ENCODE data around the gene LYPD6B.

Gene LYPD6B

GRCh38 chr2:149040451-149040850, 2.0 kb downstream of the LYPD6B start:
- CTCF ChIA-PET = interaction anchor here (0.7 to 1.0 kb wide), 2 partner anchors 10 to 684 kb away, joined by 3 read pairs; no protein-coding TSS in a partner anchor
- no peaks in the 10 kb centered on the region for H3K36me3 Mint-ChIP-seq
- H3K27me3 Mint-ChIP-seq = peaks cover 73% of the 10 kb centered on the region
- no peak overlapping the region for H3K27ac Mint-ChIP-seq
- peaks cover 7% of the 10 kb centered on the region for H3K4me1 Mint-ChIP-seq
- no peak overlapping the region for H3K4me3 Mint-ChIP-seq
- peak; percentile 59 for DNase-seq
- no peaks in the 10 kb centered on the region for H3K9me3 Mint-ChIP-seq

DNA sequence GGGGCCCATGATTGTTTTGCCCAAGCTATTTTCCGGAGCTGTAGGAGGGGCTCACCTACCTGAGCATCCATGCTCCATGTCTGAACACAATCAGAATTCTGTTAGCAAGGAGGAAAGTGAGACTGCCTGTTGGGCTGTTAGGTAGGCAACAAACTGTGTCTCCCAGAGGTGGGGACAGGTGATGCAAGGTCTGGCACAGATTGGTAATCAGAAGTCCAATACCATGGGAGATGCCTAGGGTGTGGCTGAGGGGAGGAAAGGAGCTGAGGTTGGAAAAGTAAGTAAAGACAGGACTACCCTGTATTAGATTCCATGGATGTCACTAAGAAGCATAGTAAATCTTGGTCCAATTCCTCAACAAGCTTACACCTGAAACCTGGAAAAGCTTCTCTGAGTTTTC, 3.0 kb downstream of the LYPD6B start:
- no peak overlapping the region for H3K4me3 Mint-ChIP-seq
- H3K27ac Mint-ChIP-seq = no peak overlapping the region
- no peaks in the 10 kb centered on the region for H3K36me3 Mint-ChIP-seq
- H3K27me3 Mint-ChIP-seq = peaks cover 74% of the 10 kb centered on the region
- peaks cover 7% of the 10 kb centered on the region for H3K4me1 Mint-ChIP-seq
- peaks cover 2% of the 10 kb centered on the region for H3K9me3 Mint-ChIP-seq
- CTCF ChIA-PET = interaction anchor here (1.0 kb wide), 1 partner anchor 26 kb away, joined by 3 read pairs; no protein-coding TSS in a partner anchor
- DNase-seq = no peak

GRCh38 chr2:149042881-149043280, 4.4 kb downstream of the LYPD6B start:
- peaks cover 7% of the 10 kb centered on the region for H3K4me1 Mint-ChIP-seq
- peaks cover 65% of the 10 kb centered on the region for H3K27me3 Mint-ChIP-seq
- CTCF ChIA-PET = no interaction called here
- H3K27ac Mint-ChIP-seq = no peak overlapping the region
- no peaks in the 10 kb centered on the region for H3K36me3 Mint-ChIP-seq
- H3K9me3 Mint-ChIP-seq = peaks cover 2% of the 10 kb centered on the region
- DNase-seq = no peak
- no peak overlapping the region for H3K4me3 Mint-ChIP-seq

- no peak for DNase-seq
- H3K9me3 Mint-ChIP-seq = peaks cover 2% of the 10 kb centered on the region
- H3K27me3 Mint-ChIP-seq = peaks cover 48% of the 10 kb centered on the region
- H3K36me3 Mint-ChIP-seq = no peaks in the 10 kb centered on the region
- no peak overlapping the region for H3K27ac Mint-ChIP-seq
- H3K4me1 Mint-ChIP-seq = no peaks in the 10 kb centered on the region
- CTCF ChIA-PET = no interaction called here
- no peak overlapping the region for H3K4me3 Mint-ChIP-seq
These were observed 6.0 kb downstream of the LYPD6B start for GRCh38 chr2:149044500-149044899.

DNA sequence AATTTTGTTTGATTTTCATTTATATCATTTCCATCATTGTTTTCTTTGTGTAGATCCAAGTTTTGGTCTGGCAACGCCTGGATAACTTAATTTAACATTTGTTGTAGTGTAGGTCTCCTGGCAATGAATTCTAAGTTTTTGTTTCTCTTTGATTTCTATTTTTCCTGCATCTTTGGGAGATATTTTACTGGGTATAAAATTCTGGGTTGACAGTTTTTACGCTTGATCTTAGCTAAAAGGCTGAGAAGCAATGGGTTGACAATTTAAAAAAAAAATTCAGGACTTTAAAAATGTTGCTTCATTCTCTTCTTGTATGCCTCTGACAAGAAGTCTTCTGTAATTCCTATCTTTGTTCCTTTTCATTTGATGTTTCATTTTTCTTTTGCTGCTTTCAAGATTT, 8.6 kb downstream of the LYPD6B start:
- Mint-ChIP-seq H3K4me3 (no peak overlapping the region), H3K27me3 (peaks cover 22% of the 10 kb centered on the region), H3K27ac (no peak overlapping the region), H3K4me1 (no peaks in the 10 kb centered on the region), H3K36me3 (no peaks in the 10 kb centered on the region), H3K9me3 (peaks cover 2% of the 10 kb centered on the region)
- CTCF ChIA-PET = interaction anchor here (0.7 kb wide), 1 partner anchor 30 kb away, joined by 3 read pairs; no protein-coding TSS in a partner anchor
- no peak for DNase-seq

GRCh38 chr2:149049142-149049541, 10.6 kb downstream of the LYPD6B start:
- Mint-ChIP-seq H3K4me3 (no peak overlapping the region), H3K27me3 (peaks cover 14% of the 10 kb centered on the region), H3K27ac (no peak overlapping the region), H3K4me1 (no peaks in the 10 kb centered on the region), H3K36me3 (no peaks in the 10 kb centered on the region), H3K9me3 (peaks cover 2% of the 10 kb centered on the region)
- CTCF ChIA-PET = no interaction called here
- no peak for DNase-seq

- Mint-ChIP-seq H3K27ac (no peak overlapping the region), H3K36me3 (no peaks in the 10 kb centered on the region), H3K9me3 (peaks cover 2% of the 10 kb centered on the region), H3K4me3 (no peak overlapping the region), H3K4me1 (no peaks in the 10 kb centered on the region), H3K27me3 (peaks cover 8% of the 10 kb centered on the region)
- DNase-seq = no peak
- CTCF ChIA-PET = no interaction called here
These were observed 11.7 kb downstream of the LYPD6B start for GRCh38 chr2:149050188-149050587.

- H3K9me3 Mint-ChIP-seq = no peaks in the 10 kb centered on the region
- no peak overlapping the region for H3K4me3 Mint-ChIP-seq
- CTCF ChIA-PET = no interaction called here
- no peaks in the 10 kb centered on the region for H3K4me1 Mint-ChIP-seq
- peaks cover 19% of the 10 kb centered on the region for H3K27me3 Mint-ChIP-seq
- no peak overlapping the region for H3K27ac Mint-ChIP-seq
- no peak for DNase-seq
- no peaks in the 10 kb centered on the region for H3K36me3 Mint-ChIP-seq
These were observed 17.3 kb downstream of the LYPD6B start for GRCh38 chr2:149055751-149056150.

DNA sequence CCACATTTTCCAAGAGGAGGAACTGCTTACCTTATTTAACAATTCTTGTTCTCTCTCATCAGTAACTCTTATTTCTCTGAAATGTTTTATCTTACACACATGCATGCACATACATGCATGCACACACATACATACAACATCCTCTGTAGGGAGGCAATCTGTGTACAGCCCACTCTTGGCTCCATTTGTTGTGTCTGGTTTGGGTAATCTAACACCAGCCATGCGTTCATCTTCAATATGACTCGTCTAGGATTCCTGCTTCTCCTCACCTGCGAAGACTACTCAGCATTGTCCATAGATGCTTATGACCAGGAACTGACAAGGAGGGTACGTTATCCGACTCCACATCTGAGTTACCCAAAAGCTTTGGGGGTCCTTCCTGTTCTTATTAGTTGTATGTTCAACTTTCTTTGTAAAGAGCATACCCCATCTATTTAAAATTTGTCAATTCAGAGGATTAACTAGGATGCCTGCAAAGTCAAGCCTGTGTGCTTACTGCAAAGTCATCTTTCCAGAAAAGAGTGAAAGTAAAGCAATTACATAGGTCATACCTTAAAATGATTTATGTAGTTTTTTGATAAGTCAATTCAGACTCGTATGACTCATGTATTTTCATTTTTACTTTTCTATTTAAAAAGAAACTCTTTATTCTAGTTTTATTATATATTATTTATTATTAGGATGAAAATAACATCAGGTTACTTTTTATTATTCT, 18.2 kb downstream of the LYPD6B start:
- Mint-ChIP-seq H3K4me3 (no peak overlapping the region), H3K36me3 (no peaks in the 10 kb centered on the region), H3K9me3 (no peaks in the 10 kb centered on the region), H3K27ac (no peak overlapping the region), H3K4me1 (no peaks in the 10 kb centered on the region), H3K27me3 (peaks cover 21% of the 10 kb centered on the region)
- CTCF ChIA-PET = no interaction called here
- no peak for DNase-seq

GRCh38 chr2:149057401-149057800, 18.9 kb downstream of the LYPD6B start:
- H3K9me3 Mint-ChIP-seq = no peaks in the 10 kb centered on the region
- CTCF ChIA-PET = no interaction called here
- H3K4me1 Mint-ChIP-seq = no peaks in the 10 kb centered on the region
- H3K36me3 Mint-ChIP-seq = no peaks in the 10 kb centered on the region
- no peak overlapping the region for H3K27ac Mint-ChIP-seq
- DNase-seq = no peak
- peaks cover 21% of the 10 kb centered on the region for H3K27me3 Mint-ChIP-seq
- no peak overlapping the region for H3K4me3 Mint-ChIP-seq

GRCh38 chr2:149058936-149059335, 20.4 kb downstream of the LYPD6B start:
- DNase-seq = no peak
- H3K36me3 Mint-ChIP-seq = no peaks in the 10 kb centered on the region
- no peaks in the 10 kb centered on the region for H3K9me3 Mint-ChIP-seq
- no peak overlapping the region for H3K4me3 Mint-ChIP-seq
- H3K27ac Mint-ChIP-seq = no peak overlapping the region
- no peaks in the 10 kb centered on the region for H3K4me1 Mint-ChIP-seq
- CTCF ChIA-PET = no interaction called here
- peaks cover 27% of the 10 kb centered on the region for H3K27me3 Mint-ChIP-seq

DNA sequence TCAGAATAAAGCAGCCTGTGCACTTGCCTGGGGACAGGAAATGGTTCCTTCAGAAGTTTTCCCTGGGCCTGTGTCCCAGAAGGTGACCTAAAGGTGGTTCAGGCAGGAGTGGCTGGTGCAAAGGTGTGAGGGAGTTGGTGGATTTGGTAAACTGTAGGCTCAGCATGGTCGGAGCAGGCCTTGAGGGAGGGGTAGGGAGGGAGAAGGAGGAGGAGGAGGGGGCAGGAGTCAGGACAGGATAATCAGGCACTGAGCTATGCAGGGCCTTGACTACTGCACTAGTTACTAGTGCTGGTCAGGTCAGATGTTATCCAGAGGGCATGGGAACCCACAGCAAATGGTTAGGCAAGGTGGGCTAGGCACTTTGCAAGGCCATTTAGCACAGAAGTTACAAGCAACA, 21.3 kb downstream of the LYPD6B start:
- peaks cover 27% of the 10 kb centered on the region for H3K27me3 Mint-ChIP-seq
- no peak overlapping the region for H3K4me3 Mint-ChIP-seq
- no peak for DNase-seq
- no peak overlapping the region for H3K27ac Mint-ChIP-seq
- H3K36me3 Mint-ChIP-seq = no peaks in the 10 kb centered on the region
- H3K9me3 Mint-ChIP-seq = no peaks in the 10 kb centered on the region
- CTCF ChIA-PET = interaction anchor here (0.8 to 1.0 kb wide), 2 partner anchors 43 to 514 kb away, joined by 3 read pairs; no protein-coding TSS in a partner anchor
- H3K4me1 Mint-ChIP-seq = no peaks in the 10 kb centered on the region

DNA sequence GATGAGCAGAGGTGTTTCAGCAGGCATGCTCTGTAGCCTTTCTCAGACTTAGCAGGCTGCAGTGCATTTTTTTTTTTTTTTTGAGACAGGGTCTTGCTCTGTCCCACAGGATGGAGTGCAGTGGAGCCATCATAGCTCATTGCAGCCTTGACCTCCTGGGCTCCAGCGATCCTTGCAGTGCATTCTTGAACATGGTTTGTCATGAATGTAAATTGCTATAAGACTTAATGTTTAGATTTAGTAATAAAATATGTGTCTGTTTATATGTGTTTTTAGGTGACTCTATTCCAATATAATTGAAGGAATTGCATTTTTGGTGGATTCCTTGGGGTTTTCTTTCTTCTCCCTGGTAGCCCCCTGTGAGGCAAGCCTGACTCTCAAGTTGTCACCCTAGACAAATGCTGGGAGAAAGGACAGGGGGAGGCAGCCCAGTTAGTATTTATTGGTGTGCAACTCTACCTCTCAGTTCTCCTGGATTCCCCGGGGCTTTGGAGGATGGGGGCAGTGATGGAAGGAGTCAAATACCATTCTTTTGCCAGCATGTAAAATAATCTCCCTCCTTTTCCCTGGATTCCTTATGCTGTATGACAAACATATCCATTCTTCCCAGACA, 22.7 kb downstream of the LYPD6B start:
- no peaks in the 10 kb centered on the region for H3K9me3 Mint-ChIP-seq
- no peak for DNase-seq
- H3K36me3 Mint-ChIP-seq = no peaks in the 10 kb centered on the region
- H3K4me1 Mint-ChIP-seq = no peaks in the 10 kb centered on the region
- H3K27me3 Mint-ChIP-seq = peaks cover 28% of the 10 kb centered on the region
- CTCF ChIA-PET = no interaction called here
- H3K27ac Mint-ChIP-seq = no peak overlapping the region
- no peak overlapping the region for H3K4me3 Mint-ChIP-seq

- no peak for DNase-seq
- no peaks in the 10 kb centered on the region for H3K4me1 Mint-ChIP-seq
- H3K27ac Mint-ChIP-seq = no peak overlapping the region
- CTCF ChIA-PET = no interaction called here
- no peaks in the 10 kb centered on the region for H3K36me3 Mint-ChIP-seq
- peaks cover 25% of the 10 kb centered on the region for H3K27me3 Mint-ChIP-seq
- H3K4me3 Mint-ChIP-seq = no peak overlapping the region
- H3K9me3 Mint-ChIP-seq = no peaks in the 10 kb centered on the region
These were observed 24.0 kb downstream of the LYPD6B start for GRCh38 chr2:149062531-149062930.

- CTCF ChIA-PET = no interaction called here
These were observed 24.7 kb downstream of the LYPD6B start for GRCh38 chr2:149063177-149063576.

More at GRCh38 chr2:149063177-149063576, 24.7 kb downstream of the LYPD6B start:
- Mint-ChIP-seq H3K27me3 (peaks cover 22% of the 10 kb centered on the region), H3K4me3 (no peak overlapping the region), H3K27ac (no peak overlapping the region), H3K9me3 (no peaks in the 10 kb centered on the region), H3K4me1 (no peaks in the 10 kb centered on the region), H3K36me3 (no peaks in the 10 kb centered on the region)
- DNase-seq = no peak

Data from activated naive CD4-positive, alpha-beta T cell treated with anti-CD3 and anti-CD28 coated beads, Interleukin-2, amount 10 ng/mL, durations not matched to agents 7 days and 5 days (primary cell).